SIG-M5 (cell line): ENCODE results near the gene LRRC40.

Source experiments
- DNase-seq: peaks from one replicate; lab custom pipeline; 2025; lab: John Stamatoyannopoulos, UW

The LRRC40 gene

DNA sequence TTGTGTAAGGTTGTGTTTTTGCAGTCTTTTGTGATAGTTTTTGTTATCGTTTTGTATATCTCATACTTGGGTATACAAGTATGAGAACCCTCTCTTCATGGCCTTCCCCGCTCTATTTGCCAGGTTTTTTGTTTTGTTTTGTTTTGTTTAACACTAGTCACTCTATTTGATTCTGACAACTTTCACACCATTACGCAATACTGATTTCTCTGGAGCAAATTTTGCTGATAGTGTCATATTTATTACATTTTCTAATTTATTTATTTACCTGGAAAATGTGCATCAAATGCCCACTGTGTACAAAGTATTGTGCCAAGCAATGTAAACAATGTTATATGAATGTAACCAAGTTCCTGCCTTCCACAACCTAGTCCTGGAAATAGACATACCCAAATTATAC, 90.1 kb downstream of the LRRC40 start:
- no peak for DNase-seq

DNA sequence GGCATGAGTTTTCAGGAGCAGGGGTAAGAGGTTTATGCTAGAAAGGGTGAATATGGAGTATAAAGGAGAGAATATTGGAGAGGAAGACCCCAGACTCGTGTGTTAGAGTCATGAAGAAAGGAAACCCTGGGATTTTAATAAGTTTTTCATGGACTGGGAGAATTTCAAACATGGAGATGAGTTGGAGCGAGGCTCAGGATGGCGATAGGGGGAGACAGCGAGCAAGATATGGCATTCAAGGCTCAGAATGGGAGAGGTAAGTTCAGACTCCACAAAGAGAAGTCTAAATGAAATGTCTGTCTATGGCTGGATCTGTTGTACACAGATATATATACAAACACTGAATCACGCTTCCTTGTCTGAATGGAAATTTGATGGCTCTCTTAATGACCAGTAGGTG, 92.5 kb downstream of the LRRC40 start:
- no peak for DNase-seq

DNA sequence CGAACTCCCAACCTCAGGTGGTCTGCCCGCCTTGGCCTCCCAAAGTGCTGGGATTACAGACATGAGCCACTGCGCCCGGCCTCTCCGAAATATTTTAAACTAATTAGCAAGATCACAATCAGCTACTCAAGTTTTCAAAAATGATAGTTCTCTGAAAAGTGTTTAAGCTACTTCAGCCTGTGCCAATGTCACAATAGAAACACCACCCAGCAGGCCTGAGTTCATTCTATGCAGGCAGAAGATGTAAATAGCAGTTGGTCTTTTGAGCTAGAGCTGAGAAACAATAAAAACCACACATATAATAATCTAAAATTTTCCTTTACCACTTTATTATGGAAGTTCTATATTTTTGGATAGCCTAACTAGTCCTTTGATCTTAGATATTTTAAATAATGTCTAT, 96.1 kb downstream of the LRRC40 start:
- no peak for DNase-seq

DNA sequence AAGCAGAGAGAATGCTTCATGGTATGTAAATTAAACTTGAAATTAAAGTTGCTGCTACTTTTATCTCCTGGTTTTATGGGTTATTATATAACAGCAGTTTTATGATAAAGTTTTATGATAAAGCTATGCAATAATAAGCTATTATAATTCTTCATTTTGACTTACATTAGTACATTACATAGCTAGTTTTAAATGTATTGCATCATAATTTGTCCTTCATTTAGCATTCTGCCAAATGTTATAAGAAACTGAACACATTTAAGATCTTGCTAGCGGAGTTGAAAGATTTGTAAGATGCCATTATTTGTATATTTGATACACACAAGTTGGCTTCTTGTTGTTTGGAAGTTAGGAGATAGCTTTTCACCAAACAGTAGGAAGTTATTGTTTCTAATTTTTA, 101.6 kb downstream of the LRRC40 start:
- DNase-seq = no peak

DNA sequence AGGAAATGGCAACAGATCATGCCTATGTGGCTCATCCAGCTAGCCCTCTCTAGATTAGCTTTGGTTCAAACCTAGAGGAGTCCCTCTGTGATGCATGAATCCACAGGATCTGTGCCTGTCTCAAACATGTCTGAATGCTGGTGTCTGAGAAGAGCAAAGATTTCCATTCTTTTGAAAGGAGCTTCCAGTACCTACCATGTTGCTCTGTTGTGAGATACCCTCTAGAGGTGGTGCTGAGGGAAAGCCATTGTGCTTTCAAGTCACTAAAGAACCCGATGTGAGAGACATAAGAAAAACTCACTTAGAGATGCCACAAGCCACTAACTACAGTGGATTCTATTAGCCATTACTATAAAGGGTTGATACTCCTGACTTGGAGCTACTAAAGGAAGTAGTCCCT, 103.6 kb downstream of the LRRC40 start:
- DNase-seq = no peak

DNA sequence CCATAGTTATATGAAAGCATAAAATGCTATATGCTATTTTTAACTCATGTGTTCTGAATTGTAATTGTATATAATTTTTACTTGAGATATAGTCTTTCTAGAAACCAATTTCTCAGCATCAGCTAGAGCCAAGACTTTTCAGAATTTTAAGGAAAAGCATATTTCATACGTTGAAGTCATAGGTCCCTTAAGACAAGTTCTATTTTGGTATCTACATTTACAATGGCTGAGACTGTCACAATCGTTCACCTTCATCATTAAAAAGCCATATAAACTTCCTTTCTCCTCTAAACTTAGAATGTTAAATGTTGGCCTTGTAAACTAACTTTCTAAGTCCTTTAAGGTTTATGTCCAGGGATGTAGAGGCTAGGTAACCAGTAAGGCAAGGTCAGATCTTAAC, 104.1 kb downstream of the LRRC40 start:
- DNase-seq = no peak
